GM12872 (cell line): Measurements from ENCODE around the gene SPATA6L.

Source experiments
- CTCF ChIP-seq: IDR thresholded peaks from 3 replicates; pipeline ENCODE4 v1.5.1; 2011; ENCODE audit warnings: low read depth, mild to moderate bottlenecking, low read length, moderate library complexity; ENCODE audit not compliant: insufficient read depth

The SPATA6L gene

DNA sequence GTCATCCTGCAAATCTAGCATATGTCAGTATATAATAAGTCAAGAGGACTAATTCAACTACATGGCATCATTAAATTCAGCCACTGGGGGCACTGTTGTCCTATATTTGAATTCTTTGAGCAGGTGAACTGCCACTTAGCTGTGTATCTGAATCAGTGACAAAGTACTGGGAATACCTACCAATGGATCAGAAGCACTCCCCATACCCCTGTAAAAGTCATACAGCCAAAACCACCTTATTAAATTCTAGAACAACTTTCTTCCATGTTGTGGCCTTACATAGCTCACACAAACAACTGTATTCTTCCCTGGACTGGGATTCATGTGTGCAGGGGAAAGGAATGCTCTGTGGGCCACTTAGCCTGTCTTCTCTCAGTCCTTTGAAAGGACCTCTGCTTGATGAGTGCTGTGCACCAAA is 61.6 kb downstream of the SPATA6L start:
- peak; percentile 61 for TF ChIP-seq CTCF

DNA sequence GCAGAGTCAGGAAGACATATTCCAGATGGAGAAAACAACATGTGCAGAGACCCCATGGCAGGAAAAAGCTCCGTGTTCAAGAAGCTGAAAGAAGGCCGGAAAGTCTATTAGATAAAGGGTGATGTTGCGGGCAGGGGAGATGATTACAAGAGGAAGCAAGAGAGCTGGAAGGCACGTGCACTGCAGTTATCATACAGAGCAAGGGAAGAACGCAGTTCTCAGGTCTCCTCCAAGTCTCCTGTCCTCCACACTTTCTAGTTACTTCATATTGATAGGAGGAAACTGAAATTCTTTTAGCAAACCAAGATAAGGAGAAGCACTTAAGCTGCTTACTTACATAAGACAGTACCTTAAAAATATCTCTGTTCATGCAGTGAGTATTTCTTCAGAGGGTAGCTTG is 62.5 kb downstream of the SPATA6L start:
- TF ChIP-seq CTCF, result no peak

DNA sequence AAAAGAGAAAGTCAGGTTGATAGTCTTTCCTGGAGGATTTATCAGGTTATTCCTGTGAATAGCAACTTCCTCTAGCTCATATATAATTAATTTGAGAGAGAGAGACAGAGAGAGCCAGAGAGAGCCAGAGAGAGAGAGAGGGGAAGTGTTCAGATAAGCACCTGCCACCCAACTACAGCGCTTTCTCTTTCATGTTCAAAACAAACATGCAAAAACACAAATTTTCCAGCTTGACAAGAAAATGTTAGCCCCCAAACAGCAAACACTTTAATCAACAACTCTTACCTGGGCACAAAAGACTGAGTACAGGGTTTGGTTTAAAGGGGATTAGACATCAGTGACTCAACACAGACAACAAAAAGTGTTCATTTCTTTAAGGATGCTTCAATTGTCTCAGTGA is 65.9 kb downstream of the SPATA6L start:
- TF ChIP-seq CTCF, result no peak

- no peak for TF ChIP-seq CTCF
Observed at GRCh38 chr9:4596165-4596922, 69.9 kb downstream of the SPATA6L start.

GRCh38 chr9:4594994-4595393 is 71.3 kb downstream of the SPATA6L start:
- no peak for TF ChIP-seq CTCF

DNA sequence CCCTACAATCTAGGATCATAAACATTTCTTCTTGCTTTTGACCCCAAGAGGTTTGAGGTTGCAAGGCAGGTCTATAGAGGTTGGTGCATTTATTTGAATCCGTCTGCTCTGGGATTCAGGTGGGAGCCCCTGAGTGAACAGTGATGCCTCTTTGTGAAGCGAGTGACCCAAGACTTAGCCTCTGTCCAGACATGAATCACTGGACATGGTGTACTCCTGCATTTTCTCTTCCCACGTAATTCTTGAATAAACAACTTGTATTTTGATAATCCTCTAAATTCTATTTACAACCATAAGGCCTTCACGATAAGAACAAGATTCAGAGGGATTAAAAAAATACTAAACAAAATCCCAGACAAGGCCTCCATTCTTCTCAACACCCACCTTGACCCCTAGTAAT is 71.7 kb downstream of the SPATA6L start:
- no peak for TF ChIP-seq CTCF

- TF ChIP-seq CTCF, result no peak
Observed at GRCh38 chr9:4592886-4593285, 73.4 kb downstream of the SPATA6L start.
